IMR-90 (cell line): ENCODE measurements around the gene OR52B2. TPM values are rescaled to one million over a fixed set of nuclear protein-coding genes. Genes with fewer than 3 reads are reported as not detected.

Experiments
- ATAC-seq: fragments of 200-7000 bp; cut with Tn5 transposase; 2 replicates; pipeline ENCODE4 v1.9.1; 2020; ENCODE audit warnings: low read depth, mild to moderate bottlenecking, moderate library complexity
- Bru-seq: library from RNA; stranded (reverse); fragments of 400-500 nt; gene quantifications from one replicate; lab custom pipeline; 2021; lab: Mats Ljungman, UMichigan
- BruChase-seq, 2 experiments: library from RNA; stranded (reverse); fragments of 400-500 nt; gene quantifications; one replicate each; lab custom pipeline; 2021; lab: Mats Ljungman, UMichigan
- BruUV-seq: library from RNA; stranded (reverse); fragments of 400-500 nt; replicated peaks from 2 replicates; lab custom pipeline; 2021; lab: Mats Ljungman, UMichigan
- CTCF ChIA-PET: fragments of 300-600 bp; formaldehyde crosslinking; extraction: SDS; loops from one replicate; lab custom pipeline; 2021; ENCODE audit warnings: antibody characterized with exemption; lab: Yijun Ruan, JAX
- POLR2A ChIA-PET: fragments of 300-600 bp; sonication (Branson Sonifier 250); formaldehyde crosslinking; loops from one replicate; lab custom pipeline; 2022; ENCODE audit warnings: antibody characterized with exemption; ENCODE audit not compliant: unreplicated experiment; lab: Charles Lee
- DNase-seq: peaks from one replicate; pipeline ENCODE4 v3.0.0; 2013
- H2AFZ ChIP-seq: replicated peaks from 2 replicates; pipeline ENCODE3; 2013; ENCODE audit warnings: low read length, mild to moderate bottlenecking; ENCODE audit not compliant: poor library complexity
- H2AK5ac ChIP-seq: 2 replicates; pipeline ENCODE4 v1.6.1; 2013; ENCODE audit warnings: low read depth, low read length, inconsistent platforms
- H2AK9ac ChIP-seq: replicated peaks from 2 replicates; pipeline ENCODE3; 2013; ENCODE audit warnings: mild to moderate bottlenecking, low read depth, low read length, moderate library complexity; ENCODE audit not compliant: poor library complexity
- H2BK120ac ChIP-seq: 2 replicates; pipeline ENCODE4 v1.6.1; 2013; ENCODE audit warnings: low read depth, low read length, inconsistent platforms
- H2BK15ac ChIP-seq: 3 replicates; pipeline ENCODE4 v1.6.1; 2013; ENCODE audit warnings: low read depth, low read length, inconsistent platforms
- H2BK20ac ChIP-seq: 2 replicates; pipeline ENCODE4 v1.6.1; 2013; ENCODE audit warnings: low read depth, mild to moderate bottlenecking, inconsistent platforms, low read length, moderate library complexity
- H2BK5ac ChIP-seq: 2 replicates; pipeline ENCODE4 v1.6.1; 2013; ENCODE audit warnings: mild to moderate bottlenecking, low read depth, low read length, inconsistent platforms; ENCODE audit not compliant: poor library complexity, severe bottlenecking
- H3K14ac ChIP-seq: replicated peaks from 2 replicates; pipeline ENCODE4 v1.6.1; 2013; ENCODE audit warnings: low read depth, low read length, inconsistent platforms
- H3K18ac ChIP-seq: 2 replicates; pipeline ENCODE4 v1.6.1; 2013; ENCODE audit warnings: low read depth, low read length, control low read depth
- H3K23ac ChIP-seq: 2 replicates; pipeline ENCODE4 v1.6.1; 2013; ENCODE audit warnings: low read depth, low read length, inconsistent platforms
- H3K27ac ChIP-seq: 2 replicates; pipeline ENCODE4 v1.5.1; 2013; ENCODE audit warnings: mild to moderate bottlenecking, control low read depth, low read length; ENCODE audit not compliant: insufficient read depth
- H3K27me3 ChIP-seq: 2 replicates; pipeline ENCODE4 v1.6.1; 2013; ENCODE audit warnings: low read length; ENCODE audit not compliant: control insufficient read depth, insufficient read depth
- H3K36me3 ChIP-seq: 2 replicates; pipeline ENCODE4 v1.6.1; 2013; ENCODE audit warnings: low read length, mixed read lengths; ENCODE audit not compliant: control insufficient read depth, insufficient read depth
- H3K4ac ChIP-seq: 2 replicates; pipeline ENCODE4 v1.6.1; 2013; ENCODE audit warnings: low read depth, low read length, inconsistent platforms
- H3K4me1 ChIP-seq: 2 replicates; pipeline ENCODE4 v1.6.1; 2013; ENCODE audit warnings: low read length, mixed read lengths; ENCODE audit not compliant: control insufficient read depth, insufficient read depth
- H3K4me2 ChIP-seq: 2 replicates; pipeline ENCODE4 v1.6.1; 2013; ENCODE audit warnings: low read depth, mild to moderate bottlenecking, control low read depth, low read length, moderate library complexity
- H3K4me3 ChIP-seq: 2 replicates; pipeline ENCODE4 v1.5.1; 2013; ENCODE audit warnings: low read depth, mild to moderate bottlenecking, control low read depth, low read length, moderate library complexity; ENCODE audit not compliant: insufficient read depth
- H3K56ac ChIP-seq: 2 replicates; pipeline ENCODE4 v1.6.1; 2013; ENCODE audit warnings: low read length, inconsistent platforms; ENCODE audit not compliant: insufficient read depth; ENCODE audit errors: extremely low read depth
- H3K79me1 ChIP-seq, 2 experiments: 2 replicates each; pipeline ENCODE4 v1.6.1; 2013; ENCODE audit warnings: low read length in 2 of 2, inconsistent platforms in 1 of 2, low read depth in 1 of 2
- H3K9ac ChIP-seq: 2 replicates; pipeline ENCODE4 v1.6.1; 2013; ENCODE audit warnings: low read depth, low read length, control low read depth
- H3K9me1 ChIP-seq: 2 replicates; pipeline ENCODE4 v1.6.1; 2013; ENCODE audit warnings: low read length, inconsistent platforms; ENCODE audit not compliant: insufficient read depth
- H3K9me3 ChIP-seq: 2 replicates; pipeline ENCODE4 v1.6.1; 2013; ENCODE audit warnings: low read length; ENCODE audit not compliant: control insufficient read depth, insufficient read depth
- H4K20me1 ChIP-seq: 2 replicates; pipeline ENCODE4 v1.6.1; 2013; ENCODE audit warnings: low read length, inconsistent platforms; ENCODE audit not compliant: insufficient read depth
- H4K5ac ChIP-seq: 2 replicates; pipeline ENCODE4 v1.6.1; 2013; ENCODE audit warnings: mild to moderate bottlenecking, low read depth, low read length, control low read depth
- H4K8ac ChIP-seq, 2 experiments: 2 replicates each; pipeline ENCODE4 v1.6.1; 2013; ENCODE audit warnings: low read depth in 2 of 2, low read length in 2 of 2, control low read depth in 1 of 2, inconsistent platforms in 1 of 2
- H4K91ac ChIP-seq: 2 replicates; pipeline ENCODE4 v1.6.1; 2013; ENCODE audit warnings: low read depth, low read length, inconsistent platforms; ENCODE audit not compliant: insufficient read depth
- BHLHE40 ChIP-seq: fragments of 150-350 bp; IDR thresholded peaks from 2 replicates; pipeline ENCODE4 v1.6.1; 2016; ENCODE audit warnings: mild to moderate bottlenecking, low read depth, low read length
- CEBPB ChIP-seq: IDR thresholded peaks from 2 replicates; pipeline ENCODE4 v1.6.1; 2012; ENCODE audit warnings: low read depth, low read length, improper control_type of control experiment
- CHD1 ChIP-seq: IDR thresholded peaks from 2 replicates; pipeline ENCODE4 v1.6.1; 2012; ENCODE audit warnings: low read depth, low read length, improper control_type of control experiment
- CTCF ChIP-seq: conservative IDR thresholded peaks from 2 replicates; pipeline ENCODE4 v1.5.1; 2012; ENCODE audit warnings: mild to moderate bottlenecking, low read depth, low read length, improper control_type of control experiment
- ELK1 ChIP-seq: fragments of 150-350 bp; IDR thresholded peaks from 2 replicates; pipeline ENCODE4 v1.6.1; 2016; ENCODE audit warnings: low read depth, mild to moderate bottlenecking, low read length, moderate library complexity, borderline replicate concordance
- FOS ChIP-seq: fragments of 150-350 bp; IDR thresholded peaks from 2 replicates; pipeline ENCODE4 v1.6.1; 2016; ENCODE audit warnings: low read depth, low read length
- MAFK ChIP-seq: IDR thresholded peaks from 2 replicates; pipeline ENCODE4 v1.6.1; 2012; ENCODE audit warnings: low read depth, low read length, improper control_type of control experiment
- MAZ ChIP-seq: IDR thresholded peaks from 2 replicates; pipeline ENCODE4 v1.6.1; 2012; ENCODE audit warnings: low read depth, mild to moderate bottlenecking, low read length, improper control_type of control experiment, moderate library complexity, borderline replicate concordance
- MXI1 ChIP-seq: IDR thresholded peaks from 2 replicates; pipeline ENCODE4 v1.6.1; 2012; ENCODE audit warnings: low read depth, mild to moderate bottlenecking, low read length, moderate library complexity, borderline replicate concordance
- NFE2L2 ChIP-seq: fragments of 150-350 bp; IDR thresholded peaks from 2 replicates; pipeline ENCODE4 v1.6.1; 2016; ENCODE audit warnings: low read depth, mild to moderate bottlenecking, low read length
- POLR2A ChIP-seq: IDR thresholded peaks from 2 replicates; pipeline ENCODE4 v1.6.1; 2012; ENCODE audit warnings: mild to moderate bottlenecking, low read depth, low read length
- RCOR1 ChIP-seq: IDR thresholded peaks from 2 replicates; pipeline ENCODE4 v1.6.1; 2012; ENCODE audit warnings: mild to moderate bottlenecking, low read length, improper control_type of control experiment; ENCODE audit not compliant: insufficient replicate concordance
- RFX5 ChIP-seq: IDR thresholded peaks from 2 replicates; pipeline ENCODE4 v1.8.0; 2012; ENCODE audit warnings: low read depth, mild to moderate bottlenecking, low read length, moderate library complexity
- SMC3 ChIP-seq: fragments of 150-350 bp; IDR thresholded peaks from 2 replicates; pipeline ENCODE4 v1.6.1; 2016; ENCODE audit warnings: low read depth, mild to moderate bottlenecking, antibody characterized with exemption, low read length, moderate library complexity
- USF2 ChIP-seq: fragments of 150-350 bp; IDR thresholded peaks from 2 replicates; pipeline ENCODE4 v1.6.1; 2017; ENCODE audit warnings: mild to moderate bottlenecking, antibody characterized with exemption, low read length, low read depth
- WGBS, 2 experiments: methylation state at CpG; one replicate each; pipeline versions ENCODE4 v1.1.5 to v1.1.7; 2013; ENCODE audit warnings: missing lambda C conversion rate in 2 of 2; ENCODE audit not compliant: insufficient read length in 1 of 2; ENCODE audit errors: extremely low coverage in 2 of 2; 5-methylcytosine and 5-hydroxymethylcytosine counted together
- dilution Hi-C: fragments of 300-500 bp; cut with HindIII; formaldehyde crosslinking; loops from one replicate; pipeline ENCODE4 v1.14.3; 2018; ENCODE audit warnings: low sequenced_read_pairs; ENCODE audit not compliant: unreplicated experiment
- in situ Hi-C: fragments of 300-500 bp; cut with MboI; formaldehyde crosslinking; loops from 3 replicates; pipeline ENCODE4 v1.14.3; 2019; ENCODE audit warnings: low sequenced_read_pairs, inconsistent platforms, mixed read lengths
- intact Hi-C: fragments of 100-400 bp; cut with micrococcal nuclease; formaldehyde crosslinking; loops from 2 replicates; pipeline ENCODE4 v1.10.0; 2022
- long read RNA-seq: library from polyadenylated mRNA; unstranded; transcript quantifications from one replicate; pipeline ENCODE4 v2.0.0, GENCODE V29; 2021; ENCODE audit not compliant: unreplicated experiment
- polyA plus RNA-seq, 3 experiments: library from polyadenylated mRNA; depleted of rRNA; stranded (reverse); fragments of >200 nt; gene quantifications; 2 replicates each; pipeline ENCODE4 v1.2.3, GENCODE V29; 2012; ENCODE audit warnings: low replicate concordance in 1 of 3
- total RNA-seq: library from RNA; depleted of rRNA; stranded (reverse); fragments of >200 nt; gene quantifications from 2 replicates; pipeline ENCODE4 v1.2.3, GENCODE V29; 2012; rRNA removed

OR52B2 gene
- total RNA-seq (not detected in 2 replicates), polyA plus RNA-seq (2012; rRNA removed) (not detected in 2 replicates), Bru-seq, nascent RNA (not detected), BruChase-seq, experiment 1, labeled RNA remaining after a 6-hour chase (not detected), BruChase-seq, experiment 2, labeled RNA remaining after a 2-hour chase (percentile 20 among the genes with signal in this experiment)
- not detected in 2 replicates for polyA plus RNA-seq (2012; cell fraction: cytosol; rRNA removed)
- polyA plus RNA-seq (2012; cell fraction: nucleus; rRNA removed; ENCODE audit: low replicate concordance): 0.07 TPM in 1 of 2 replicates, not detected in the other
- long read RNA-seq: 0 reads

- Histone ChIP-seq H4K5ac (no peak within 1 kb of the TSS), H3K4me2 (no peak within 1 kb of the TSS), H3K9me1 (no peaks in the 10 kb centered on the region), H3K14ac (no peak within 1 kb of the TSS), H2BK15ac (no peak within 1 kb of the TSS), H2AFZ (peak within 1 kb of the TSS; percentile 7), H3K79me1 (no peaks in the 10 kb centered on the region), H3K27ac (no peak within 1 kb of the TSS), H3K23ac (no peak within 1 kb of the TSS), H2BK120ac (no peak within 1 kb of the TSS), H3K27me3 (no peaks in the 10 kb centered on the region), H3K4me3 (no peak within 1 kb of the TSS), H3K18ac (no peak within 1 kb of the TSS), H4K91ac (no peak within 1 kb of the TSS), H2AK9ac (no peak within 1 kb of the TSS), H3K36me3 (no peaks in the 10 kb centered on the region), H3K4ac (no peak within 1 kb of the TSS), H4K20me1 (no peaks in the 10 kb centered on the region), H3K56ac (no peak within 1 kb of the TSS), H3K9ac (no peak within 1 kb of the TSS), H2AK5ac (no peak within 1 kb of the TSS), H3K9me3 (no peaks in the 10 kb centered on the region), H2BK20ac (no peak within 1 kb of the TSS), H4K8ac (no peak within 1 kb of the TSS), H2BK5ac (no peak within 1 kb of the TSS), H3K4me1 (no peaks in the 10 kb centered on the region)
- ATAC-seq (no peak), DNase-seq (no peak)
- in situ Hi-C loops: no loop called here
- BruUV-seq: no TSS peak
- POLR2A ChIA-PET: no interaction called here
- TF ChIP-seq USF2 (no peak), CEBPB (no peak), POLR2A (no peak), ELK1 (no peak), NFE2L2 (no peak), CHD1 (no peak), BHLHE40 (no peak), SMC3 (no peak), CTCF (no peak), FOS (no peak), MAZ (no peak), RFX5 (no peak), MAFK (no peak), RCOR1 (no peak), MXI1 (no peak)
- intact Hi-C loops: no loop called here
- CTCF ChIA-PET: no interaction called here
- dilution Hi-C loops: no loop called here
- no CpG with 5 or more reads among the region's 1 CpG for WGBS, 2 experiments
Measured at GRCh38 chr11:6170226-6170625, at the start of gene OR52B2. Gene OR52B2, minus strand, starts transcription at chr11:6170326. Its CDS starts 0 bp downstream, at chr11:6170326.
